ENCODE data around the gene CNTNAP2. TPM values are rescaled to one million over a fixed set of nuclear protein-coding genes. Genes with fewer than 3 reads are reported as not detected.

The CNTNAP2 gene
- total RNA-seq, 2 experiments from 2014 or later = 0.28 TPM; not detected in 1

GRCh38 chr7:148050492-148051158, 1934.0 kb downstream of the CNTNAP2 start:
- DNase-seq (ENCODE audit: low spot score) = no peak
- no peak overlapping the region for H3K4me2 ChIP-seq (ENCODE audit: low read length)
- POLR2A ChIA-PET = interaction anchor here (1.3 kb wide), 1 partner anchor 9 kb away, joined by 3 read pairs; no protein-coding TSS in a partner anchor
- no TSS peak for BruUV-seq (replicated peaks)
- no peak overlapping the region for H3K4me3 ChIP-seq (ENCODE audit: low read depth, low read length, poor library complexity, severe bottlenecking)
- no peak overlapping the region for H3K27ac ChIP-seq (ENCODE audit: low read depth, low read length, poor library complexity, severe bottlenecking)
- intact Hi-C loops (cut with micrococcal nuclease; ENCODE audit: unreplicated experiment) = no loop called here
- H3K9me2 ChIP-seq (ENCODE audit: insufficient read depth, low read length) = no peaks in the 10 kb centered on the region
- H3K36me3 ChIP-seq (ENCODE audit: insufficient read depth, low read length) = no peaks in the 10 kb centered on the region
- H3K4me1 ChIP-seq (ENCODE audit: insufficient read depth, low read length, poor library complexity, severe bottlenecking) = no peaks in the 10 kb centered on the region
- no peak for TF ChIP-seq EZH2phosphoT487 (IDR thresholded peaks at IDR 0.05; ENCODE audit: borderline replicate concordance, low read depth, low read length)
- TF ChIP-seq CTCF (conservative IDR thresholded peaks at IDR 0.05; ENCODE audit: low read length) = no peak
- H4K20me1 ChIP-seq (ENCODE audit: insufficient read depth, low read length) = no peaks in the 10 kb centered on the region
- H2AFZ ChIP-seq (ENCODE audit: low read length) = no peak overlapping the region
- no peaks in the 10 kb centered on the region for H3K79me2 ChIP-seq (ENCODE audit: insufficient read depth, low read depth, low read length)
- H3K9me3 ChIP-seq (ENCODE audit: low read length) = no peaks in the 10 kb centered on the region
- CTCF ChIA-PET (ENCODE audit: unreplicated experiment) = no interaction called here

GRCh38 chr7:148056406-148056805, 1939.8 kb downstream of the CNTNAP2 start:
- no peaks in the 10 kb centered on the region for H3K79me2 ChIP-seq (ENCODE audit: insufficient read depth, low read depth, low read length)
- no peak overlapping the region for H2AFZ ChIP-seq (ENCODE audit: low read length)
- no peak for DNase-seq (ENCODE audit: low spot score)
- no peak overlapping the region for H3K4me2 ChIP-seq (ENCODE audit: low read length)
- no peak overlapping the region for H3K4me3 ChIP-seq (ENCODE audit: low read depth, low read length, poor library complexity, severe bottlenecking)
- no peaks in the 10 kb centered on the region for H3K36me3 ChIP-seq (ENCODE audit: insufficient read depth, low read length)
- no peak overlapping the region for H3K27ac ChIP-seq (ENCODE audit: low read depth, low read length, poor library complexity, severe bottlenecking)
- ChIA-PET POLR2A (no interaction called here), CTCF (ENCODE audit: unreplicated experiment) (no interaction called here)
- no peaks in the 10 kb centered on the region for H3K9me2 ChIP-seq (ENCODE audit: insufficient read depth, low read length)
- BruUV-seq (replicated peaks) = no TSS peak
- intact Hi-C loops (cut with micrococcal nuclease; ENCODE audit: unreplicated experiment) = no loop called here
- no peaks in the 10 kb centered on the region for H3K4me1 ChIP-seq (ENCODE audit: insufficient read depth, low read length, poor library complexity, severe bottlenecking)
- TF ChIP-seq EZH2phosphoT487 (IDR thresholded peaks at IDR 0.05; ENCODE audit: borderline replicate concordance, low read depth, low read length) (no peak), CTCF (conservative IDR thresholded peaks at IDR 0.05; ENCODE audit: low read length) (no peak)
- no peaks in the 10 kb centered on the region for H4K20me1 ChIP-seq (ENCODE audit: insufficient read depth, low read length)
- H3K9me3 ChIP-seq (ENCODE audit: low read length) = no peaks in the 10 kb centered on the region

GRCh38 chr7:148058092-148058491, 1941.5 kb downstream of the CNTNAP2 start:
- POLR2A ChIA-PET = interaction anchor here (0.6 kb wide), 1 partner anchor 52 kb away, joined by 3 read pairs; no protein-coding TSS in a partner anchor
- CTCF ChIA-PET (ENCODE audit: unreplicated experiment) = no interaction called here
- Histone ChIP-seq H4K20me1 (ENCODE audit: insufficient read depth, low read length) (no peaks in the 10 kb centered on the region), H3K4me1 (ENCODE audit: insufficient read depth, low read length, poor library complexity, severe bottlenecking) (no peaks in the 10 kb centered on the region), H2AFZ (ENCODE audit: low read length) (no peak overlapping the region), H3K4me3 (ENCODE audit: low read depth, low read length, poor library complexity, severe bottlenecking) (no peak overlapping the region), H3K27ac (ENCODE audit: low read depth, low read length, poor library complexity, severe bottlenecking) (no peak overlapping the region), H3K79me2 (ENCODE audit: insufficient read depth, low read depth, low read length) (no peaks in the 10 kb centered on the region), H3K9me2 (ENCODE audit: insufficient read depth, low read length) (no peaks in the 10 kb centered on the region), H3K36me3 (ENCODE audit: insufficient read depth, low read length) (no peaks in the 10 kb centered on the region), H3K9me3 (ENCODE audit: low read length) (no peaks in the 10 kb centered on the region), H3K4me2 (ENCODE audit: low read length) (no peak overlapping the region)
- TF ChIP-seq EZH2phosphoT487 (IDR thresholded peaks at IDR 0.05; ENCODE audit: borderline replicate concordance, low read depth, low read length) (no peak), CTCF (conservative IDR thresholded peaks at IDR 0.05; ENCODE audit: low read length) (no peak)
- intact Hi-C loops (cut with micrococcal nuclease; ENCODE audit: unreplicated experiment) = no loop called here
- BruUV-seq (replicated peaks) = no TSS peak
- DNase-seq (ENCODE audit: low spot score) = no peak
